Parathyroid adenoma (tissue), 2 donors: ENCODE measurements around the gene LSAMP.
"Not testable (repeated sequence)": the region's sequence is repeated elsewhere in the genome, so short reads cannot be mapped to it uniquely, and the experiment has no call there.

Source experiments
- H2AFZ ChIP-seq: fragments of 300-600 bp; sonication (generic); one replicate; pipeline ENCODE4 v1.7.0; 2017; ENCODE audit warnings: antibody characterized with exemption, mild to moderate bottlenecking
- H3K27ac ChIP-seq: fragments of 300-600 bp; sonication (generic); one replicate; pipeline ENCODE4 v1.7.0; 2017
- H3K27me3 ChIP-seq: fragments of 300-600 bp; sonication (generic); one replicate; pipeline ENCODE4 v1.7.0; 2017; ENCODE audit warnings: low read length; ENCODE audit not compliant: control insufficient read depth, insufficient read depth
- H3K36me3 ChIP-seq: fragments of 300-600 bp; sonication (generic); one replicate; pipeline ENCODE4 v1.7.0; 2017; ENCODE audit warnings: low read length; ENCODE audit not compliant: control insufficient read depth, insufficient read depth
- H3K4me1 ChIP-seq: fragments of 300-600 bp; sonication (generic); one replicate; pipeline ENCODE4 v1.7.0; 2017; ENCODE audit warnings: control low read depth
- H3K4me2 ChIP-seq: fragments of 300-600 bp; sonication (generic); one replicate; pipeline ENCODE4 v1.7.0; 2017; ENCODE audit warnings: low read length
- H3K4me3 ChIP-seq: fragments of 300-600 bp; sonication (generic); one replicate; pipeline ENCODE4 v1.7.0; 2017; ENCODE audit warnings: low read depth, low read length
- H3K79me2 ChIP-seq: fragments of 300-600 bp; sonication (generic); one replicate; pipeline ENCODE4 v1.7.0; 2017; ENCODE audit warnings: control low read depth
- H3K9ac ChIP-seq: fragments of 300-600 bp; sonication (generic); one replicate; pipeline ENCODE4 v1.7.0; 2017; ENCODE audit warnings: mild to moderate bottlenecking
- H3K9me3 ChIP-seq: fragments of 300-600 bp; sonication (generic); one replicate; pipeline ENCODE4 v1.7.0; 2017; ENCODE audit warnings: low read length; ENCODE audit not compliant: control insufficient read depth
- TF ChIP-seq, protein P1 (sequence below): fragments of 300-600 bp; sonication (generic); IDR thresholded peaks from one replicate; pipeline ENCODE4 v1.7.0; 2017; ENCODE audit warnings: antibody characterized with exemption, mild to moderate bottlenecking
- donor health status: primary hyperparathyroidism.

The LSAMP gene

DNA sequence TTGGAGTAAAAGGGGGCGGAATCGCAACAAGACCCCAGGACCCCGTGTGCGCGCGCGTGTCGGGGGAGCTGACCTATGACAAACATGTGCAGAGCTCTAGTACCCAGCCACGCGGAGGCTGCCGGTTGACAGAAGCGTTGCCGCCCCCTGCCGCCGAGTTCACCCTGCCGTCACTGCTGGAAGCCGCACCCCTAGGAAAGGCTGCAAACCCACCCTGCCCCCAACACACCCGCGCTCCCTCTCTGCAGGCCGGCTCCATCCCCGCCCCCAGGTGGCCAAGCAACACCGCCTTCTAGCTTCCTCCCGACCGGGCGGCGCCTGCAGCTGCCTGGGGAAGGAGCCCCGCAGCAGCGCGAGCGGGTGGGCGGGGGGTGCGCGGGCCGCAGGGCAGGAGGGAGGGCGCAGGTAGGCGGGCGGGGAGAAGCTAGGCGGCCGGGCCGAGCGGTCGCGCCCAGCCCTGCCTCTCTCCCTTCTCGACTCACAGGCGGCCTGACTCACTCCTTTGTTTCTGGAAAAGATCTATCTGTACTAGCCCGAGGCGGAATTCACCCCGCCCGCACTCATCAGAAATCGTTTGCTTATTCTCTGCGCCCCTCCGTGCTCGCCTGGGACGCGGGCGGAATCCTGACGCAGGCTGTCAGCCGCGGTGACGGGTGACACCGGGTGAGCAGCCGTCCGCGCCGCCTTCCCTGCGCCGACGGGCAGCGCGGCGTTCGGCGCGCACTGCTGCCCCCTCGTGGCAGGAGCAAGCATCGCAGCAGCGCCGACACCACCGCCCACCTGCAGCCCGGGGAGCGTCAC is 661.1 kb downstream of the LSAMP start:
- Histone ChIP-seq H3K4me1 (peaks cover 9% of the 10 kb centered on the region), H2AFZ (peak overlapping the region; percentile 89)

DNA sequence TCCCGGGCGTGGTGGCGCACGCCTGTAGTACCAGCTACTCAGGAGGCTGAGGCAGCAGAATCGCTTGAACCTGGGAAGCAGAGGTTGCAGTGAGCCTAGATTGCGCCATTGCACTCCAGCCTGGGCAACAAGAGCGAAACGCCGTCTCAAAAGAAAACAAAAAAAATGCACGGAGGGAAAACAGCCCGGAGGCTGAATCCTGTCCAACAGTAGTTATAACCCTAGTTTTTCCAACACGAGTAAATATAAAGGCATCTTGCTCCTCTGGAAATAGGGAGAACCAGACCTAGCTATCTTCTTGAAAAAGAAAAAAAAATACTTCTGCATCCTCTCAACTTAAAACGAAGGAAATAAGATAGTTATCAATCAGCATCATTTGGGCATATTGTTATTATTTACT is 661.9 kb downstream of the LSAMP start:
- Histone ChIP-seq H3K4me2 (peak overlapping the region; percentile 71), H2AFZ (peak overlapping the region; percentile 89), H3K27ac (peak overlapping the region; percentile 96), H3K4me3 (peak overlapping the region; percentile 79)
- H3K79me2 ChIP-seq, H3K27me3 ChIP-seq, H3K36me3 ChIP-seq, H3K4me1 ChIP-seq, H3K9me3 ChIP-seq, H3K9ac ChIP-seq: not testable (repeated sequence)

More for the DNA sequence above, 661.1 kb downstream of the LSAMP start:
- H3K9ac ChIP-seq, result peak overlapping the region; percentile 87
- no peaks in the 10 kb centered on the region for H3K36me3 ChIP-seq
- peak overlapping the region; percentile 96 for H3K27ac ChIP-seq
- H3K9me3 ChIP-seq, result no peaks in the 10 kb centered on the region
- no peaks in the 10 kb centered on the region for H3K79me2 ChIP-seq
- peak overlapping the region; percentile 79 for H3K4me3 ChIP-seq
- H3K27me3 ChIP-seq, result no peaks in the 10 kb centered on the region
- peak overlapping the region; percentile 71 for H3K4me2 ChIP-seq
- TF ChIP-seq, protein P1, sequence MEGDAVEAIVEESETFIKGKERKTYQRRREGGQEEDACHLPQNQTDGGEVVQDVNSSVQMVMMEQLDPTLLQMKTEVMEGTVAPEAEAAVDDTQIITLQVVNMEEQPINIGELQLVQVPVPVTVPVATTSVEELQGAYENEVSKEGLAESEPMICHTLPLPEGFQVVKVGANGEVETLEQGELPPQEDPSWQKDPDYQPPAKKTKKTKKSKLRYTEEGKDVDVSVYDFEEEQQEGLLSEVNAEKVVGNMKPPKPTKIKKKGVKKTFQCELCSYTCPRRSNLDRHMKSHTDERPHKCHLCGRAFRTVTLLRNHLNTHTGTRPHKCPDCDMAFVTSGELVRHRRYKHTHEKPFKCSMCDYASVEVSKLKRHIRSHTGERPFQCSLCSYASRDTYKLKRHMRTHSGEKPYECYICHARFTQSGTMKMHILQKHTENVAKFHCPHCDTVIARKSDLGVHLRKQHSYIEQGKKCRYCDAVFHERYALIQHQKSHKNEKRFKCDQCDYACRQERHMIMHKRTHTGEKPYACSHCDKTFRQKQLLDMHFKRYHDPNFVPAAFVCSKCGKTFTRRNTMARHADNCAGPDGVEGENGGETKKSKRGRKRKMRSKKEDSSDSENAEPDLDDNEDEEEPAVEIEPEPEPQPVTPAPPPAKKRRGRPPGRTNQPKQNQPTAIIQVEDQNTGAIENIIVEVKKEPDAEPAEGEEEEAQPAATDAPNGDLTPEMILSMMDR, result peak; percentile 99

GRCh38 chr3:115779011-115779410 is 666.3 kb downstream of the LSAMP start:
- TF ChIP-seq, protein P1, result no peak
- no peaks in the 10 kb centered on the region for H3K79me2 ChIP-seq
- no peak overlapping the region for H3K4me3 ChIP-seq
- no peaks in the 10 kb centered on the region for H3K27me3 ChIP-seq
- H2AFZ ChIP-seq, result no peak overlapping the region
- no peaks in the 10 kb centered on the region for H3K36me3 ChIP-seq
- no peak overlapping the region for H3K27ac ChIP-seq
- H3K9me3 ChIP-seq, result no peaks in the 10 kb centered on the region
- no peak overlapping the region for H3K4me2 ChIP-seq
- H3K9ac ChIP-seq, result no peak overlapping the region
- no peaks in the 10 kb centered on the region for H3K4me1 ChIP-seq

GRCh38 chr3:115772951-115773350 is 672.3 kb downstream of the LSAMP start:
- H2AFZ ChIP-seq, result no peak overlapping the region
- no peaks in the 10 kb centered on the region for H3K79me2 ChIP-seq
- H3K9ac ChIP-seq, result no peak overlapping the region
- H3K9me3 ChIP-seq, result no peaks in the 10 kb centered on the region
- TF ChIP-seq, protein P1, result no peak
- H3K4me3 ChIP-seq, result no peak overlapping the region
- no peak overlapping the region for H3K27ac ChIP-seq
- H3K4me2 ChIP-seq, result no peak overlapping the region
- no peaks in the 10 kb centered on the region for H3K27me3 ChIP-seq
- H3K36me3 ChIP-seq, result no peaks in the 10 kb centered on the region
- no peaks in the 10 kb centered on the region for H3K4me1 ChIP-seq

DNA sequence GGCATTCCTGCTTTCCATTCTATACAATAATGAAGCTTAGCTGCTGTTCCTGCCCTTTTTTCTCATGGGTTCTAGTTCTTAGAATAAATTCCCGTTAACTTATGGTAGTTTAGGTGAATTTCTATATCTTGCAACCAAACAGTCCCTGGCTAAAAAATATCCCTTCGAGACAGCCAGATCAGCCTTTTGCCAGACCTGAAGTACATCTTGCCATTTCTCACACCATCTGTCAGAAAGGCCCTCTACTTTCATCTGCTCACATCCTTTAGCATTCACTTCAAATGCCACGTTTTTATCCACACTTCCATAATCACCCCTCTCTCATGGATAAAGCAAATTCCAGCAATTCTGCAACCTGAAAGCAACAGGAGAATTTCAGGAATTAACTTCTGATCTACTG is 676.6 kb downstream of the LSAMP start:
- Histone ChIP-seq H2AFZ (no peak overlapping the region), H3K79me2 (no peaks in the 10 kb centered on the region), H3K9me3 (no peaks in the 10 kb centered on the region), H3K4me1 (no peaks in the 10 kb centered on the region), H3K27me3 (no peaks in the 10 kb centered on the region), H3K36me3 (no peaks in the 10 kb centered on the region), H3K27ac (no peak overlapping the region), H3K4me2 (no peak overlapping the region), H3K4me3 (no peak overlapping the region), H3K9ac (no peak overlapping the region)
- TF ChIP-seq, protein P1, result no peak
